OCI-M2 (cell line): ENCODE results near the gene SGO2.
"Not testable (repeated sequence)": the region's sequence is repeated elsewhere in the genome, so short reads cannot be mapped to it uniquely, and the experiment has no call there.

Experiments
- DNase-seq: peaks from one replicate; lab custom pipeline; 2025; ENCODE audit not compliant: unreplicated experiment; lab: John Stamatoyannopoulos, UW

Gene SGO2

DNA sequence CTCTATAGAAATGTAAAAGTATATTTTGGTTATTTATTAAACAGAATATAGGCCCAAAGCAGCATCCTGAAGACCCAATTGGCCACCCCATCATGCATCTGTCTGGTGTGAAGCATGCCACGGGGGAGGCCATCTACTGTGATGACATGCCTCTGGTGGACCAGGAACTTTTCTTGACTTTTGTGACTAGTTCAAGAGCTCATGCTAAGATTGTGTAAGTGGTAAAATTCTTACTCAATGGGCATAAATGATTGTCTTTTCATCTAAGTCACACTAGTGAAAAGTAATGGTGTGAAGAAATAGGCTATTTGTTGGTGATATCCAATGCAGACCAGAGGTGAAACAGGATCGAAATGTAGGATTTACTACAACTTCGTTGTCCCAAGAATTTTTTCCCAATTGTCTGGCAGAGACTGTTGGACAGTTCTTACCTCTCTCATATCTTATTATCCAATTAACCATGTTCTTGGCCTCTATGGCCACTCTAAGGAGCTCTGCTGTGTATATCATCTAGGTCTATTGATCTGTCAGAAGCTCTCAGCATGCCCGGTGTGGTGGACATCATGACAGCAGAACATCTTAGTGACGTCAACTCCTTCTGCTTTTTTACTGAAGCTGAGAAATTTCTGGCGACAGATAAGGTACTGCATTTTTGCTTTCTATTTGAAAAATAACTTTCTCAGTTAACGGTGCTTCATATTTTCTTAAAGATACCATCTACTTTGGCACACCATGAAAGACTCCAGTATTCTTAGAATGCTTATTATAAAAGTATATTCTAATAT lies 94.8 kb downstream of the SGO2 start:
- no peak for DNase-seq

- no peak for DNase-seq
These were observed 96.1 kb downstream of the SGO2 start for GRCh38 chr2:200622106-200622505.

- no peak for DNase-seq
These were observed 98.0 kb downstream of the SGO2 start for GRCh38 chr2:200624026-200624425.

DNA sequence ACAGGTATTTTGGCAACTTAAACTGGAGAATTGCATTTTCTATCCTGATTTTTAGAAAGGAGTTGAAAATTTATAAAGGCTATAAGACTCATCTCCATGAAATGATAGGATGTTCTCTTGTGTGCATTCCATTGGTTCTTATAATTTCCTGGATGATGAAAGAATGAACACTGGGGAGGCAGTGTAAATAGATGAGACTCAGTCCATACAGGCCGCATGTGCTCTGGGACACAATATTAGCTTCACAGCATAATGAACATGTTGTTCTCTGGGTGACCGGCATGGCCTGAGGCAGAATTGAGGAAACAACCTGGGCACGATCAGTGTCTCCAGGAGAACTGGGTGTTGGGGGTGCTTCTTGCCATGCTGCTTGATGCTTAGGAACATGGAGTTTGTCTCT lies 98.7 kb downstream of the SGO2 start:
- no peak for DNase-seq

GRCh38 chr2:200625282-200625681 lies 99.3 kb downstream of the SGO2 start:
- no peak for DNase-seq

- no peak for DNase-seq
These were observed 100.0 kb downstream of the SGO2 start for GRCh38 chr2:200625958-200626363.

DNA sequence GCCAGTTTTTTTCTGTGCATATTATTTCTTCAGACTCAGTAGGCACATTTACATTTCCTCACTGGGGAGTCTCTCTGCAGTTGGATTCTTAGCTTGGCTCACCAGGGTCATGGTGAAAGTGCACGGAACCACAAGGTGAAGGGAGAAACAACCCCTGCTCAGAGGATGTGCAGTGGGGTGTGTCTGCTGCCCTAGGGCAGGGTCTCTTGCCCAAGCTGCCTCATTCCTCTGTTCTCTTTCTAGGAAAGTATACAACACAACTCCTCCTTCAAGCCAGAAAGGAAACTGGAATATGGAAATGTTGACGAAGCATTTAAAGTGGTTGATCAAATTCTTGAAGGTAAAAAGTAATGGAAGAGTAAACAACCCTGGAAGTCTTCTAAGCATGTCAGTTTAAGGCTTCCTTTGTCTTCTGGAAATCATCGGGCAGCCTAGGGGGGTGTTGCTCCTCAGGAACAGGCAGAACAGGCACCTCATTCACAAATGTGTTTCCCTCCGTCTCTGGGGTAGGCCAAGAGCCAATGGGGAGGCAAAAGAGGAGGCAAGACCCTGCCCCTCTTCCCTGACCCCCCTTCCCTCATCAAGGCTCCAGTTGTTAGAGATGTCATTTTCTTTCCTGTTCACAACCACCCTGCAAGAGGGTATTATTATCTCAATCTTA lies 101.2 kb downstream of the SGO2 start:
- DNase-seq = no peak

- not testable (repeated sequence) for DNase-seq
These were observed 102.5 kb downstream of the SGO2 start for GRCh38 chr2:200628461-200628860.

DNA sequence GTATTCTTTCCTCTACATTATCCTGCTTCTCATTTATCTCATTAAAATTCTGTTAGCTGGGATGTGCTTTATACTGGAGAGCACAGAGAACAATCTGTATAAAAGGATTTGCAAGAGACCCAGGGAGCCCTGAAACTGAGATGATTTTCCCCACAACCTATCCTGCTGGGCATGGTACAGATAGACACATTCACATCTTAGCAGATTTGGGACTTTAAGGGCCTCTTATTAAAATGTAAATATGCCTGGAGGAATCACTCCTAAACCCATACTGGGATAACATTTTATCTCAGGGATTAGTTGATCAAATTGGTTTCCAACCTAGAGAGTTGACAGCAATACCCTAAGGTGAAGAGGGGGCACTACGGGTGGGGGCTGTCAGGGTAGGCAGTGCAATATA lies 105.3 kb downstream of the SGO2 start:
- no peak for DNase-seq
